HG03135 (cell line): Measurements from ENCODE around the gene POLN.

Source experiments
- ATAC-seq: cut with Tn5 transposase; IDR thresholded peaks from one replicate; pipeline ENCODE4 v1.9.1; 2021; ENCODE audit warnings: mild to moderate bottlenecking, moderate library complexity; ENCODE audit not compliant: unreplicated experiment

POLN gene

GRCh38 chr4:2252530-2253091, 10.7 kb upstream of the POLN start:
- no peak for ATAC-seq

- ATAC-seq, result no peak
These were observed 10.0 kb upstream of the POLN start for GRCh38 chr4:2251795-2252529.

GRCh38 chr4:2251073-2251794, 9.3 kb upstream of the POLN start:
- no peak for ATAC-seq

- ATAC-seq, result no peak
These were observed 8.6 kb upstream of the POLN start for GRCh38 chr4:2250357-2251072.

GRCh38 chr4:2249526-2250356, 7.8 kb upstream of the POLN start:
- no peak for ATAC-seq

- ATAC-seq, result no peak
These were observed 6.9 kb upstream of the POLN start for GRCh38 chr4:2248821-2249261.

- no peak for ATAC-seq
These were observed 6.3 kb upstream of the POLN start for GRCh38 chr4:2248044-2248780.

- ATAC-seq, result no peak
These were observed 5.5 kb upstream of the POLN start for GRCh38 chr4:2247128-2248043.

GRCh38 chr4:2246384-2247127, 4.6 kb upstream of the POLN start:
- ATAC-seq, result no peak

- ATAC-seq, result no peak
These were observed 3.9 kb upstream of the POLN start for GRCh38 chr4:2245787-2246275.

GRCh38 chr4:2245057-2245786, 3.3 kb upstream of the POLN start:
- ATAC-seq, result no peak

GRCh38 chr4:2243681-2244380, 1.9 kb upstream of the POLN start:
- ATAC-seq, result no peak

GRCh38 chr4:2241003-2241402, 918 bp downstream of the POLN start:
- ATAC-seq, result no peak

GRCh38 chr4:2236944-2237666, 4.8 kb downstream of the POLN start:
- ATAC-seq, result no peak

GRCh38 chr4:2231082-2231481, 10.8 kb downstream of the POLN start:
- no peak for ATAC-seq

GRCh38 chr4:2226261-2226660, 15.7 kb downstream of the POLN start:
- ATAC-seq, result no peak
